NCI-H524 (cell line): Measurements from ENCODE around the gene CT45A1.
"Not testable (repeated sequence)": the region's sequence is repeated elsewhere in the genome, so short reads cannot be mapped to it uniquely, and the experiment has no call there.

Source experiments
- DNase-seq, 2 experiments: peaks; one replicate each; lab custom pipeline; 2025; lab: John Stamatoyannopoulos, UW

Gene CT45A1, protein sequence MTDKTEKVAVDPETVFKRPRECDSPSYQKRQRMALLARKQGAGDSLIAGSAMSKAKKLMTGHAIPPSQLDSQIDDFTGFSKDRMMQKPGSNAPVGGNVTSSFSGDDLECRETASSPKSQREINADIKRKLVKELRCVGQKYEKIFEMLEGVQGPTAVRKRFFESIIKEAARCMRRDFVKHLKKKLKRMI

DNA sequence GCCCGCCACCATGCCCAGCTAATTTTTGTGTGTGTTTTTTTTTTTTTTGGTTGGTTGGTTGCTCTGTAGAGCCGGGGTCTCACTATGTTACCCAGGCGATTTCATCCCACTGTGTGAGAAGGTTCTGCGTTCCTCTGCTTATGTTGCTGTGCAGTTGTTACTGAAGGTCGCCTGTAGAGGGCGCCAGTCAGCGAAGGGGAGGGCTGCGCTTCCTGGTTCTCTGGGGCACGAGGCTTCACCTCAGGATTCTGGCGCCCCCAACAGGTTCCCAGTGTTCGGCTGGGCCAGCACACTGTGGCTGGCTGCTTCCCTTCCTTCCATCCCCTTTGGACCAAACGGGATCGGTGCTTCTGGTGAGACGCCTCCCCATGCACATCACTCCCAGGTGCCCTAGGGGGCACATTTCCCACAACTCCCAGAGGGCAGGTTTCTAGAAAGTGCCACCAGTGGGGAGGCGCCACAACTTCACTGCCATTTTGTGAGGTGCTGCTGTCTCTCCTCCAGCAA is at the start of gene CT45A1:
TSS of gene CT45A1 (plus strand) at position 457 of the 507 bp plus-strand sequence. CDS start 5,302 bp downstream, outside the sequence.
- DNase-seq: peak in 1 of 2 experiments; percentile 1

DNA sequence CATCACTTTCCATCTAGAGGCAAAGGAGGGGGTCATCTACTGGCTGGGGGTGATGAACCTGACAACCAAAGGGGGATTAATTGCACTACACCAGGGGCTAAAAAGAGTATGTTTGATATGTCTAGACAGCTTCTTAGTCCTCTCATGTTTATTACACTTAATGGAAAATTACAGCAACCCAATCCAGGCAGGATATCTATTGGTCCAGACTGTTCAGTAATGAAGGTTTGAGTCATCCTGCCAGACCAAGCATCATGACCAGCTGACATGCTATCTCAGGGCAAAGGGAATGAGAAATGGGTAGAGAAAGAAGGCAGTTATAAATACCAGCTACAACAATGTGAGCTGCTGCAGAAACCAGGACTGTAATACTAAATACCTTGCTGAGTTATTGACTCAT is 40.5 kb upstream of the CT45A1 start:
- DNase-seq: not testable (repeated sequence)

DNA sequence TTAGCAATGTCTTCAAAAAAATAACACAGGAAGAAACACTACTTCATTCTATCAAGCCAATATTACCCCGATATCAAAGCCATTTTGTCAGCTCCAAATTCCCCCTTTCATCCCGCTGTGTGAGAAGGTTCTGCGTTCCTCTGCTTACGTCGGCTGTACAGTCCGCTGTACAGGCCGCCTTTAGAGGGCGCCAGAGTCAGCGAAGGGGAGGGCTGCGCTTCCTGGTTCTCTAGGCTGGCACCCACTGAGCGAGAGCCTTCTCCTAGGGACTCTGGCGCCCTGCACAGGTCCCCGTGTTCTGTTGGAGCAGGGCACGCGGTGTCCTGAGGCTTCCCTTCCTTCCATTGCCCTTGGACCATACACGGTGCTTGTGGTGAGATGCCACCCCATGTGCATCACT is 25.3 kb upstream of the CT45A1 start:
- DNase-seq: no peak

DNA sequence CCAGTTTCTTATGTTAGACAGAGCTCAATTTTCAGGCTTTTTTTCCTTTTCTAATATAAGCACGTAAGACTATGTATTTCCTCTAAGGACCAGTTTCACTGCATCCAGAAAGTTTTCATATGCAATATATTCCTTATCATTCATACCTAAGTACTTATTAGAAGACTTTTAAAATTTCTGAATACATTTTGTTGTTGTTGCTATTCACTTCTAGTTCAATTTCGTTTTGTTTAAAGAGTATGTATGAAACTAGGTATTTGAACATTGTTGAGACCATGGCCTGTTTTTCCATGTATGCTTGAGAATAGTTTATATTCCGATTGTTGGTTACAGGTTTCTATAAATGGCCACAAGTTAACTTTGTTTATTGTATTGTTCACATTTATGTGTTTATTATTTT is 18.0 kb upstream of the CT45A1 start:
- DNase-seq: no peak

DNA sequence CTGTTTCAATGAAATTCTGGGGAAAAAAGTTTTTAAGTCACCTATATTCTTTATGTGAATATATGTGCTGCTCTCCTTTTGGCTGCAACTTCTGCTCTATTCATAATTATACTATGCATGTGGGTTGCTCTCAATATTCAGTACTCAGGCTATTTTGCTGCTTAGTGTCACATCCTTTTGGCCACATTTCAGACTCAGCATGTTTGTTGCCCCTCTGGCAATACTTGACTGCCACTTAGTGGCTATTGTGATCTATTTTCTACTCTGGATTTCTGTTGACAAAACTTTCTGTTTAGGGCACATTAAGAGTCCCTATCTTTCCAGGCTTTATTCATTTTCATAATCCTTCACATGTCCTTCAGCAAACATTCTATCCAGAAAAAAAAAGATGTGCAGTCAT is 15.8 kb upstream of the CT45A1 start:
- DNase-seq: peak in 1 of 2 experiments; percentile 44

DNA sequence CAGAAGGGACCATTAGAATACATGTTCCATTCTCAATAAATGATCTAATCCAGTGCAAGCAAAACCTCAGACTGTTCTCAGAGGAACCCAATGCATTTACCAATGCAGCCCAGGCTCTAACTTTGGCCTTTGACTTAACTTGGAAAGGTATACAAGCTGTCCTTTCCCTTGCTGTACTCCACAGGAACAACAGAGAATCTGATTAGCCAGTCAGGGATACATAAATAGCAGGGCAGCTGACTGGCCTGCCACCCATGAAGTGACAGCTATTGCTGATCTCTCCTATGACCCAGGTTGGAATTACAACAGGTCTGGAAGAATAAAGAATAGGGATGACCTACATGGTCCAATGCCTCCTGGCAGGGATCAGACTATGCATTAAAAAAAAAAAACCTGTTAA is 14.5 kb upstream of the CT45A1 start:
- no peak for DNase-seq

DNA sequence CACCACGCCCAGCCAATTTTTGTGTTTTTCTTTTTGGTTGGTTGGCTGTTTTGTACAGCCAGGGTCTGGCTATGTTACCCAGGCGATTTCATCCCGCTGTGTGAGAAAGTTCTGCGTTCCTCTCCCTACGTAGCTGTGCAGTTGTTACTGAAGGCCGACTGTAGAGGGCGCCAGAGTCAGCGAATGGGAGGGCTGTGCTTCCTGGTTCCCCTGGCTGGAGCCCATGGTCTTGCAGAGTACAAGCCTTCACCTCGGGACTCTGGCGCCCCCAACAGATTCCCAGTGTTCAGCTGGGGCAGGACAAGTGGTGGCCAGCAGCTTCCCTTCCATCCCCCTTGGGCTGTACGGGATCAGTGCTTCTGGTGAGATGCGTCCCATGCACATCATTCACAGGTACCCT is 5.6 kb upstream of the CT45A1 start:
- peak; percentile 66 to 84 for DNase-seq

DNA sequence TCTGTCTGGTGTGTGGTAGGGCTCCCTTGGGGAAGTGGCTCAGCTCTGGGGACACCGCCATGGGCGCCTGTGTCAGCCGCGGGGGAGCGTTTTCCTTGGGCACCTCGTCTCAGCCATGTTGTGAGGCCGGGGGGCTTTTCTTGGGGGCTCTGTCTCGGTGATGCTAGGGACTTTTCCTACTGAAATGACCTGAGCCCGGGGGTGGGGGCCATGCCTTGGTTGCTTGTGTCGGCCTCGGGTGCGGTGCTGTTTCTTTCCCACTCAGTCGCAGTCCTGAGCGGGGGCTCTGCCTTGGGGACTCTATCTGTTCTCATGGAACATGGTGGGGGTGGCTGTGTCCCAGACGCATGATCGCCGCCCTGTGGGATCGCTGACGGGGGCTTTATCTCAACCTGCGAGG is 356 bp downstream of the CT45A1 start:
- DNase-seq: no peak

DNA sequence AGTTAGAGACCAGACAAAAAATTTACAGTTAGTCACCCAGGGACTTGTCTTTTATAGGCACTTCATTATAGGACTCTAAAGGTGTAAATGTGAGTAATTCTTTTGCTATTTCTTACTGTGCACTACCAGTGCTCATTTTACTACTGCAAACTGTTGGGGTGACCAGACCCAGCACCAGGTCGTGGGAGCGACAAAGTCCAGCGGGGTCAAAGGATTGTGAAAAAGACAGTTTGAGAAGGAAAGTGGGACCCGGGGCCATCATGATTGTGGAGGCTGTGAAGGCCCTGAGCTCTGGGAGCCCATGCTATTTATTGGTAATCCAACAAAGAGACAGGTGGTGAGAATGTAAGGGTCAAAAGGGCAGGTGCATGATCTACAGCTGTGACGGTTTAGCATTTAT is 21.2 kb downstream of the CT45A1 start:
- DNase-seq: not testable (repeated sequence)

DNA sequence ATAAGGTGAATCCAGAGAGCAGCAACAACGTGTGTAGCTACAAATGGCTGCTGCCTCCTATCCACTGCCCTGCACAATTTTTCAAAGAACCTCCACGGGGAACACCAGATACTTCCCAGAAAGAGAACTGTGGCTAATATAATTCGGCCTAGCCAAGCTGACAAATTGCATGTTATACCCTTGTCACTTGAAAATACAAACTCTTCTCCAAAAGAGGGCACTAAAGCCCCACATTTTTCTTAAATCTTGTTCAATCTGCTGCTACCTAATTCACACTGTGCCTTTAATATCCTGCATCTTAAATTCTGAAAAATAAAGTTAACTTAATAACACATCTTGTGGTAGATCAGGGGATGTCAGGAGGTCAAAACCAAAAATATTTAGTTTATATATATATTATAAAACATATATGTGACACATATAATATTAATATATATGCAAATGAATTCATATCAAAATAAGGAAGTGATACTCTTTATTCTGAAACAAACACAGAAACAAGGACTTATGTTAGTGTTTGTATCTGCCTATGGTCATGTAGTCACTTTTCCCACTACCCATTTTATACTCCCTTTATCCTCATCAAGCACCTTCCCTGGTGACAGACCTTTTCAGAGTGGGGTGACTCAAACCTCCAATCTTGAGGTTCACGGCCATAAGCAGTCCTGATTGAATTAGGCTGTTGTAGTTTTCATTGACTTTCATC is 24.1 kb downstream of the CT45A1 start:
- no peak for DNase-seq

DNA sequence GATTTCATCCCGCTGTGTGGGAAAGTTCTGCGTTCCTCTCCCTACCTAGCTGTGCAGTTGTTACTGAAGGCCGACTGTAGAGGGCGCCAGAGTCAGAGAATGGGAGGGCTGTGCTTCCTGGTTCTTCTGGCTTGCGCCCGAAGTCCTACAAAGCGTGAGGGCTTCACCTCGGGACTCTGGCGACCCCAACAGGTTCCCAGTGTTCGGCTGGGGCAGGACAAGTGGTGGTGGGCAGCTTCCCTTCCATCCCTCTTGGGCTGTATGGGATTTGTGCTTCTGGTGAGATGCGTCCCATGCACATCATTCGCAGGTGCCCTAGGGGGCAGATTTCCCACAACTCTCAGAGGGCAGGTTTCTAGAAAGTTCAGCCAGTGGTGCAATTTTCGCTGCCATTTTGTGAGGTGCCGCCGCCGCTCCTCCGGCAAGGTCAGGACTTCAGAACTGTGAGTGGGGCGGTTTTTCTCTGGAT is 27.3 kb downstream of the CT45A1 start:
- DNase-seq: no peak

DNA sequence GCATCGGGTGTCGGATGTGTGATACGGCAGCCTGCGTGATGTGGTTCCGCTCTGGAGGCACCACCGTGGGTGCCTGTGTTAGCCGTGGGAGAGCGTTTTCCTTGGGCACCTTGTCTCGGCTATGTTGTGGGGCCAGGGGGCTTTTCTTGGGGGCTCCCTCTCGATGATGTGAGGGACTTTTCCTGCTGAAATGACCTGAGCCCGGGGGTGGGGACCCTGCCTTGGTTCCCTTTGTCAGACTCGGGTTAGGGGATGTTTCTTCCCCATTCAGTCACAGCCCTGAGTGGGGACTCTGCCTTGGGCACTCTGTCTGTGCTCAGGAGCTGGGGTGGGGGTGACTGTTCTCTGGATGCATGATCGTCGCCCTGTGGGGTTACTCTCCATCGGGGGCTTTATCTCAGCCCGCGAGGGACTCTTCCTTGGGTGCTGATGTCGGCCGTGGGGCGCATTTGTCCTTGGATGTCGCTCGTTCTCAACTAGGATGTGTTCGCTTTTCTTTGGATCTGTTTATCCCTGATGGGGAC is 27.8 kb downstream of the CT45A1 start:
- no peak for DNase-seq

DNA sequence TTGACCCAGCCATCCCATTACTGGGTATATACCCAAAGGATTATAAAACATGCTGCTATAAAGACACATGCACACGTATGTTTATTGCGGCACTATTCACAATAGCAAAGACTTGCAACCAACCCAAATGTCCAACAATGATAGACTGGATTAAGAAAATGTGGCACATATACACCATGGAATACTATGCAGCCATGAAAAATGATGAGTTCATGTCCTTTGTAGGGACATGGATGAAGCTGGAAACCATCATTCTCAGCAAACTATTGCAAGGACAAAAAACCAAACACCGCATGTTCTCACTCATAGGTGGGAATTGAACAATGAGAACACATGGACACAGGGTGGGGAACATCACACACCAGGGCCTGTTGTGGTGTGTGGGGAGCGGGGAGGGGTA is 31.3 kb downstream of the CT45A1 start:
- not testable (repeated sequence) for DNase-seq

DNA sequence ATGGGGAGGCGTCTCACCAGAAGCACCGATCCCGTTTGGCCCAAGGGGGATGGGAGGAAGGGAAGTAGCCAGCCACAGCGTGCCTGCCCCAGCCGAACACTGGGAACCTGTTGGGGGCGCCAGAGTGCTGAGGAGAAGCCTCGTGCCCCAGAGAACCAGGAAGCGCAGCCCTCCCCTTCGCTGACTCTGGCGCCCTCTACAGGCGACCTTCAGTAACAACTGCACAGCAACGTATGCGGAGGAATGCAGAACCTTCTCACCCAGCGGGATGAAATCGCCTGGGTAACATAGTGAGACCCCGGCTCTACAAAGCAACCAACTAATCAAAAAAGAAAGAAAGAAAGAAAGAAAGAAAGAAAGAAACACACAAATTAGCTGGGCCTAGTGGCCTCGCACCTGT is 54.7 kb downstream of the CT45A1 start, which contains the start of gene CT45A3:
TSS of gene CT45A3 (minus strand) at position 101 of the 400 bp plus-strand sequence. CDS start 3,747 bp downstream, outside the sequence.
- DNase-seq: not testable (repeated sequence)
